ENCODE data around the gene HNRNPA0.

DNA sequence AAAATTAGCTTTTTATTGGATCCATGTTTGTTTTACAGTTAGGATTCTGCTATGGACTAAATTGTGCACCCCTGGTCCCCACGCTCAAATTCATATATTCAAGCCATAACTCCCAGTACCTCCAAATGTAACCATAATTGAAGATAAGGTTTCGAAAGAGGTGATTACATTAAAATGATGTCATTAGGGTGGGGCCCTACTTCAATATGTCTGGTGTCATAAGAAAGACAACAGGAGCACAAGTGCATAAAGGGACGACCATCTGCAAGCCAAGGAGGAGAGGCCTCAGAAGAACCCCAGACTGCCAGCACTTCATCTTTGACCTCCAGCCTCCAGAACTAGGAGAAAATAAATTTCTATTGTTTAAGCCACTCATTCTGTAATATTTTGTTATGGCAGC is 7.4 kb upstream of the HNRNPA0 start:
- TF ChIP-seq, protein P1, sequence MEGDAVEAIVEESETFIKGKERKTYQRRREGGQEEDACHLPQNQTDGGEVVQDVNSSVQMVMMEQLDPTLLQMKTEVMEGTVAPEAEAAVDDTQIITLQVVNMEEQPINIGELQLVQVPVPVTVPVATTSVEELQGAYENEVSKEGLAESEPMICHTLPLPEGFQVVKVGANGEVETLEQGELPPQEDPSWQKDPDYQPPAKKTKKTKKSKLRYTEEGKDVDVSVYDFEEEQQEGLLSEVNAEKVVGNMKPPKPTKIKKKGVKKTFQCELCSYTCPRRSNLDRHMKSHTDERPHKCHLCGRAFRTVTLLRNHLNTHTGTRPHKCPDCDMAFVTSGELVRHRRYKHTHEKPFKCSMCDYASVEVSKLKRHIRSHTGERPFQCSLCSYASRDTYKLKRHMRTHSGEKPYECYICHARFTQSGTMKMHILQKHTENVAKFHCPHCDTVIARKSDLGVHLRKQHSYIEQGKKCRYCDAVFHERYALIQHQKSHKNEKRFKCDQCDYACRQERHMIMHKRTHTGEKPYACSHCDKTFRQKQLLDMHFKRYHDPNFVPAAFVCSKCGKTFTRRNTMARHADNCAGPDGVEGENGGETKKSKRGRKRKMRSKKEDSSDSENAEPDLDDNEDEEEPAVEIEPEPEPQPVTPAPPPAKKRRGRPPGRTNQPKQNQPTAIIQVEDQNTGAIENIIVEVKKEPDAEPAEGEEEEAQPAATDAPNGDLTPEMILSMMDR (IDR thresholded peaks at IDR 0.05) = no peak
- no peak for TF ChIP-seq ZFX (IDR thresholded peaks at IDR 0.05; ENCODE audit: borderline replicate concordance)

All from 22Rv1 (cell line).